ENCODE data around the gene FGB. TPM values are rescaled to one million over a fixed set of nuclear protein-coding genes. Genes with fewer than 3 reads are reported as not detected.

The FGB gene
- total and polyA plus RNA-seq, 9 of the 15 experiments (the other 6 are each of a cell fraction or from before 2014, with no cell fraction given): 0.07 to 1.9 (median 0.13) TPM; not detected in 6

GRCh38 chr4:154549894-154550790 is 12.7 kb upstream of the FGB start, which contains the start of gene PLRG1 (continued):
- peak; percentile 87 for TF ChIP-seq NKRF (IDR thresholded peaks at IDR 0.05; ENCODE audit: borderline replicate concordance)
- peak; percentile 81 for TF ChIP-seq SAP30 (IDR thresholded peaks at IDR 0.05; ENCODE audit: borderline replicate concordance, insufficient read depth, low read depth, low read length, poor library complexity, severe bottlenecking)
- TF ChIP-seq, protein P1, sequence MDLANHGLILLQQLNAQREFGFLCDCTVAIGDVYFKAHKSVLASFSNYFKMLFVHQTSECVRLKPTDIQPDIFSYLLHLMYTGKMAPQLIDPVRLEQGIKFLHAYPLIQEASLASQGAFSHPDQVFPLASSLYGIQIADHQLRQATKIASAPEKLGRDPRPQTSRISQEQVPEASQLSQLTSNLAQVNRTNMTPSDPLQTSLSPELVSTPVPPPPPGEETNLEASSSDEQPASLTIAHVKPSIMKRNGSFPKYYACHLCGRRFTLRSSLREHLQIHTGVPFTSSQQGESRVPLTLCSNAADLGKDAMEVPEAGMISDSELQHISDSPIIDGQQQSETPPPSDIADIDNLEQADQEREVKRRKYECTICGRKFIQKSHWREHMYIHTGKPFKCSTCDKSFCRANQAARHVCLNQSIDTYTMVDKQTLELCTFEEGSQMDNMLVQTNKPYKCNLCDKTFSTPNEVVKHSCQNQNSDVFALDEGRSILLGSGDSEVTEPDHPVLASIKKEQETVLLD (IDR thresholded peaks at IDR 0.05): peak; percentile 79
- TF ChIP-seq ATF1 (CRISPR knock-in tag; IDR thresholded peaks at IDR 0.05): no peak
- peak; percentile 72 for TF ChIP-seq ATF1 (tag; IDR thresholded peaks at IDR 0.05)
- peak; percentile 59 for TF ChIP-seq ETV5 (CRISPR knock-in tag; IDR thresholded peaks at IDR 0.05; ENCODE audit: low read depth)
- TF ChIP-seq, protein P2, sequence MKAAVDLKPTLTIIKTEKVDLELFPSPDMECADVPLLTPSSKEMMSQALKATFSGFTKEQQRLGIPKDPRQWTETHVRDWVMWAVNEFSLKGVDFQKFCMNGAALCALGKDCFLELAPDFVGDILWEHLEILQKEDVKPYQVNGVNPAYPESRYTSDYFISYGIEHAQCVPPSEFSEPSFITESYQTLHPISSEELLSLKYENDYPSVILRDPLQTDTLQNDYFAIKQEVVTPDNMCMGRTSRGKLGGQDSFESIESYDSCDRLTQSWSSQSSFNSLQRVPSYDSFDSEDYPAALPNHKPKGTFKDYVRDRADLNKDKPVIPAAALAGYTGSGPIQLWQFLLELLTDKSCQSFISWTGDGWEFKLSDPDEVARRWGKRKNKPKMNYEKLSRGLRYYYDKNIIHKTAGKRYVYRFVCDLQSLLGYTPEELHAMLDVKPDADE (conservative IDR thresholded peaks at IDR 0.05; ENCODE audit: control insufficient read depth, low read depth, low read length): 0 out of 2 replicates have a peak, but pooled peaks have one; percentile 59
- TF ChIP-seq ZNF407 (IDR thresholded peaks at IDR 0.05; ENCODE audit: low read depth): 0 out of 2 replicates have a peak, but pooled peaks have one; percentile 18
- peak; percentile 72 for TF ChIP-seq HNRNPLL (IDR thresholded peaks at IDR 0.05; ENCODE audit: low read depth, low read length, poor library complexity, severe bottlenecking)

Measured in K562 (cell line).